GM12891 (cell line): Measurements from ENCODE around the gene KCTD4.
"Not testable (repeated sequence)": the region's sequence is repeated elsewhere in the genome, so short reads cannot be mapped to it uniquely, and the experiment has no call there.

Source experiments
- DNase-seq: peaks from one replicate; pipeline ENCODE4 v3.0.0; 2011; ENCODE audit warnings: low spot score; ENCODE audit not compliant: insufficient read length
- FAIRE-seq: peaks from 2 replicates; lab custom pipeline; 2011; peaks lifted over from hg19 to GRCh38; lab: Jason Lieb, UNC
- PAX5 ChIP-seq: IDR thresholded peaks from 2 replicates; pipeline ENCODE4 v1.6.1; 2011; ENCODE audit warnings: low read length, moderate library complexity, mild to moderate bottlenecking; ENCODE audit not compliant: insufficient read depth, severe bottlenecking
- POLR2A ChIP-seq: IDR thresholded peaks from 2 replicates; pipeline ENCODE4 v1.6.1; 2011; ENCODE audit warnings: low read depth, low read length, control low read depth
- POLR2AphosphoS5 ChIP-seq: IDR thresholded peaks from 2 replicates; pipeline ENCODE4 v1.6.1; 2011; ENCODE audit warnings: low read depth, low read length, control low read depth
- POU2F2 ChIP-seq: IDR thresholded peaks from 2 replicates; pipeline ENCODE4 v1.6.1; 2011; ENCODE audit warnings: low read depth, mild to moderate bottlenecking, control low read depth, low read length, moderate library complexity
- SPI1 ChIP-seq: IDR thresholded peaks from 2 replicates; pipeline ENCODE4 v1.6.1; 2011; ENCODE audit warnings: low read depth, low read length, control low read depth
- TAF1 ChIP-seq: IDR thresholded peaks from 2 replicates; pipeline ENCODE4 v1.6.1; 2011; ENCODE audit warnings: low read depth, low read length, control low read depth

KCTD4 gene

DNA sequence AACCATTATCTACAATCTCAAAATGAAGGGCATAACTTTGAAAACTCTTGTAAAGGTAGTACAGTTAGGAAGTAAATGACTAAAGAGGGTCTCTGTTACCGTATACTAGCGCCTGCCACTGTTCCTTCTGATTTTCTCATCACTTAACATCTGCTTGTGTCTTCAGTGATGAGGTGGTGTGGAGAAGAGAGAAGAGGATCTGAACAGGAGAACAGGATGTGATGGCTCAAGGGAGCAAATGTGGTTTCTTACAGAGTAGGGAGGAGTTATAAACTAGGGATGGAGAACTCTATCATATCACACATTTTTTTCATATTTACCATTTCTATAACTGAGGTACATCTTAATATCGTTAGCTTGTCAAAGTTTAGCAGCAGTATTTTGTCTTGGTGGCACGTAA lies 1.1 kb downstream of the KCTD4 start:
- TF ChIP-seq POLR2AphosphoS5 (no peak), POU2F2 (no peak), SPI1 (no peak), PAX5 (no peak), POLR2A (no peak), TAF1 (no peak)
- no peak for DNase-seq
- no peak for FAIRE-seq

GRCh38 chr13:45198924-45199323 lies 1.9 kb downstream of the KCTD4 start:
- FAIRE-seq = peak; percentile 13
- DNase-seq = no peak
- no peak for TF ChIP-seq PAX5
- no peak for TF ChIP-seq TAF1
- TF ChIP-seq POU2F2 = no peak
- no peak for TF ChIP-seq POLR2AphosphoS5
- no peak for TF ChIP-seq POLR2A
- no peak for TF ChIP-seq SPI1

DNA sequence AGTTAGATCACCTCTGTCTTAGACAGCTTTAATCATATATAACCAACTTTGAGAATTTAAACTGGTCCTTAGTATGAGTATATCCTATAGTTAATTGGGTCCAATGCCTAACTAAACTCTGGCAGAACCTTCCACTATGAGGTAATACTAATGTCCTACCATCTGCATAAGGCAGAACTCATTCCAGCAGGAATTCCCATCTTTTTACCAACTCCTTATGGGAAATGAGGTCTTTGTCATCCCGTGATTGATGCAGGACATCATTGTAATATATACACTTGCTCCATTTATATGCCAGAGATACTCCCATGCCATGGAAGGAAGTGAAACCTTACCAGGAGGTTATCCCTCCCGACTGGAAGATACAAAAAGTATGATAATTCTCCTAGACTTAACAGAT lies 2.8 kb downstream of the KCTD4 start:
- FAIRE-seq (peak; percentile 33), DNase-seq (no peak)
- TF ChIP-seq SPI1 = peak; percentile 22; the same call in 1 of the 2 replicates
- TF ChIP-seq TAF1 = no peak

- TF ChIP-seq SPI1 = 0 out of 2 replicates have a peak, but pooled peaks have one; percentile 1
- TF ChIP-seq POLR2AphosphoS5 = no peak
- no peak for TF ChIP-seq POLR2A
- FAIRE-seq (no peak), DNase-seq (no peak)
These were observed 4.2 kb downstream of the KCTD4 start for GRCh38 chr13:45196622-45197021.

DNA sequence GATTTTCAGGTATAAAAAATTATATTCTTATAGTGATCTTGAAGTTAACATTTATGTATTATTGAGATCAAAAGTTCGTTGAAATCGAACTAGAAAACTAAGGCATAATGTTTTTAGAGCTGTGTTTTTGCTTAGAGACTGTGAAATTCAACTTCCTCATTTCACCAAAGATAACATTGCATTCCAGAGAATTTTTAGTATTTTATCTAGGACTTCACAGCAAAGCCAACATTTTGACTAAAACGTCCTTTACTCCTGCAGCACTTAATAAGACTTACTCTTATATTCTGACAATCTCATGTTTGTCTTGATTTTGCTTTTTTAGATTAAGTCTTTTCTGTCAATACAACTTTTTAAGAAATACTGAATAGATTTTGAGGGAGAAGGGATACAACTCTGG lies 4.7 kb downstream of the KCTD4 start:
- TF ChIP-seq POU2F2 (no peak), TAF1 (no peak), POLR2A (no peak), POLR2AphosphoS5 (no peak), SPI1 (no peak), PAX5 (no peak)
- no peak for FAIRE-seq
- no peak for DNase-seq

GRCh38 chr13:45195421-45195820 lies 5.4 kb downstream of the KCTD4 start:
- FAIRE-seq = no peak
- DNase-seq = no peak
- no peak for TF ChIP-seq POLR2AphosphoS5
- no peak for TF ChIP-seq PAX5
- TF ChIP-seq POU2F2 = no peak
- TF ChIP-seq SPI1 = no peak
- TF ChIP-seq POLR2A = no peak
- TF ChIP-seq TAF1 = no peak

DNA sequence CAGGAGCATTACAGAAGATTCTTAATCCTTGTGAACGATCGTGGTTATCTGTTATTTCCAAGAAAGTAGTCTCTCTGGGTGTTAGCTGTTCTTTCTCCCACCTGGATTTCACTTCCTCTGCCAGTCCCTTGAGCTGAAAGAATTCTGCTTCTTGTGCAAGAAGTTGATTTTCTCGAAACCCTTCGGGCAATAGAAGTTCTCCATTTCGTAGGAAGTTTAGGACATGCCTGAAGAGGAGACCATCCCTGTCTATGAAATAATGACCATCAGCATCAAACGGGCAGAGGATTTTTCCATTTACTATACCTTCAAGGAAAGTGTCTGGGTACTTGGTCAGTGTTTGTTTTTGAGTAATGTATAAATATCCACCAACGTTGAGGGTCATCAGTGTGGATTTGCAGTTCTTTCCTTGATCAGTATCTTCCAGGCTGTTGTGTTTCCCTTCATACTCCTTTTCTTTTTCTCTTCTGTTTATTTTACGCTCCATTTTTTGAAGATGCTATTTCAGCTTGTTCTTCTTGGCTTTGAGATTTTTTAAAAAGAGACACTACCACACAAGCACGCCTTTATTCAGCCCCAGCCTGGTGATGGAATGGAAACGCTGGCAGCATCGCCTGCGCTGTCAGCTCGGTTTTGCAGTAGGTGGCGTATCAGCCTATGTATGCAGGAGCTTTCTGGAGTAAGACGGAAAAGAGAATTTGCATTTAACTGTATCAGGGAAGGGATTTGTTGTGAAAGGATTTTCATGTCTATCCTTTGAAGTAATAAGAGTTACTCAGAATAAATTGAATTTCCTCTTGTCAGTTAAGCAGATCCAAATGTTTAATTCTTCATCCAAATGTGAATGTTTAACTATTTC lies 6.5 kb downstream of the KCTD4 start:
- no peak for DNase-seq
- no peak for FAIRE-seq
- TF ChIP-seq TAF1 (no peak), POLR2A (no peak), POLR2AphosphoS5 (no peak), PAX5 (no peak), POU2F2 (no peak), SPI1 (no peak)

DNA sequence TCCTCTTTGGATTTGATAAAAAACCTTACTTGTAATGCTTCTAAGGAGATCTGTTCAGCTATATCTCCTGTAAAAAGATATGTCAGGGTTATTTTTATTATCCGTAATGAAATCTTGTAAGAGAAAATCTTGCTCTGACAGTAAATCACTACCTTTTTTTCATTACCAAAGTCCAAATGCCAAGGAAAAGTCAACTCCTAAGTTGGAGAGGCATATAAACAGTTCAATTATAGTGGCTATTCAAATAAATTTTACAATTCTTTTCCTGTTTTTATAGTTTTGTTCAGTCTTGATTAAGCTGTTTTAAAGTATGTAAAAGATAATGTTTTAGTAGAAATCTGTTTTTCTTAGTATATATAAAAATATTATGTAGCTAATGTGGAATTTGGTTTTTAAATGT lies 9.0 kb downstream of the KCTD4 start:
- TF ChIP-seq SPI1 (no peak), POLR2A (no peak), POU2F2 (no peak), PAX5 (no peak), POLR2AphosphoS5 (no peak), TAF1 (no peak)
- FAIRE-seq (no peak), DNase-seq (no peak)

- not testable (repeated sequence) for FAIRE-seq, DNase-seq
These were observed 11.3 kb downstream of the KCTD4 start for GRCh38 chr13:45189511-45189910.

DNA sequence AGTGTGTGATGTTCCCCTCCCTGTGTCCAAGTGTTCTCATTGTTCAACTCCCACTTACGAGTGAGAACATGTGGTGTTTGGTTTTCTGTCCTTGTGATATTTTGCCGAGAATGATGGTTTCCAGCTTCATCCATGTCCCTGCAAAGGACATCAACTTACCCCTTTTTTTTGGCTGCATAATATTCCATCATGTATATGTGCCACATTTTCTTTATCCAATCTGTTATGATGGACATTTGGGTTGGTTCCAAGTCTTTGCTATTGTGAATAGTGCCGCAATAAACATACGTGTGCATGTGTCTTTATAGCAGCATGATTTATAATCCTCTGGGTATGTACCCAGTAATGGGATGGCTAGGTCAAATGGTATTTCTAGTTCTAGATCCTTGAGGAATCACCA lies 11.8 kb downstream of the KCTD4 start:
- FAIRE-seq, DNase-seq: not testable (repeated sequence)

DNA sequence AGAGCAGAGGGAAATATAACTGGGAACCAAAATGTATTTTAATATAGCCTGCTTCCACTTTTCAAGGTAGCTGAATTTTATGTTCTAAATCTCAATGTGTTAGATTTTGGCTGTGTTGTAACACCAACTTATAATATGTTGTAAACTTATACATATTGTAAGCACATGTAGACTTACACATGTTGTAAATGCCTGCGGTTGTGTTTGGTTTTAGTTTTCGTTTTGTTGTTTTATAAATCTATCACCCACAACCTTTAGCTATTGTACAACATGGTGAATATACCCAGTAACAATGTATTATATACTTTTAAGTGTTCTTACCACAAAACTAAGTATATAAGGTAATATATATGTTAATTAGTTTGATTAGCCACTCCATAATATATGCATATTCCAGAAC lies 15.6 kb downstream of the KCTD4 start:
- DNase-seq = no peak
- TF ChIP-seq SPI1 = no peak
- TF ChIP-seq TAF1 = no peak
- no peak for TF ChIP-seq POLR2A
- no peak for TF ChIP-seq POU2F2
- TF ChIP-seq PAX5 = no peak
- no peak for TF ChIP-seq POLR2AphosphoS5
- FAIRE-seq = no peak

- no peak for TF ChIP-seq POLR2A
- DNase-seq = no peak
- FAIRE-seq = no peak
These were observed 16.2 kb downstream of the KCTD4 start for GRCh38 chr13:45184693-45185092.
